GM12878 (cell line): ENCODE results near the gene MYOCD. TPM values are rescaled to one million over a fixed set of nuclear protein-coding genes. Genes with fewer than 3 reads are reported as not detected.

Source experiments
- ATAC-seq: fragments of 200-7000 bp; cut with Tn5 transposase; 3 replicates; pipeline ENCODE4 v1.9.1; 2020; ENCODE audit warnings: mild to moderate bottlenecking, moderate library complexity
- BruUV-seq: library from RNA; stranded (reverse); fragments of 400-500 nt; replicated peaks from 2 replicates; lab custom pipeline; 2021; lab: Mats Ljungman, UMichigan
- CTCF ChIA-PET: fragments of 300-600 bp; sonication (Branson Sonifier 250); formaldehyde crosslinking; extraction: SDS; loops from one replicate; lab custom pipeline; 2021; ENCODE audit warnings: inconsistent platforms; lab: Yijun Ruan, JAX
- POLR2A ChIA-PET: fragments of 350-600 bp; formaldehyde crosslinking; extraction: SDS; loops from one replicate; lab custom pipeline; 2021; ENCODE audit warnings: inconsistent platforms; lab: Charles Lee
- RAD21 ChIA-PET: fragments of 300-600 bp; sonication (Branson Sonifier 250); formaldehyde crosslinking; loops from one replicate; lab custom pipeline; 2023; ENCODE audit warnings: antibody characterized with exemption; ENCODE audit not compliant: unreplicated experiment; lab: Charles Lee
- SMC1A ChIA-PET: fragments of 300-600 bp; sonication (Branson Sonifier 250); formaldehyde crosslinking; loops from one replicate; lab custom pipeline; 2023; ENCODE audit not compliant: unreplicated experiment, uncharacterized antibody; lab: Charles Lee
- DNase-seq: peaks from one replicate; pipeline ENCODE4 v3.0.0-alpha.2; 2011; ENCODE audit warnings: low read depth, low spot score
- FAIRE-seq: peaks from 3 replicates; lab custom pipeline; 2011; peaks lifted over from hg19 to GRCh38; lab: Jason Lieb, UNC
- H2AFZ ChIP-seq: 2 replicates; pipeline ENCODE4 v1.6.0; 2011; ENCODE audit warnings: low read depth, low read length, control low read depth; ENCODE audit not compliant: control insufficient read depth
- H3K27ac ChIP-seq: 2 replicates; pipeline ENCODE4 v1.5.1; 2011; ENCODE audit warnings: control low read depth; ENCODE audit not compliant: control insufficient read depth, insufficient read depth
- H3K27me3 ChIP-seq, 2 experiments: replicated peaks in 1 of 2; 2 replicates each; pipeline versions ENCODE4 v1.6.0 to v1.6.1; 2011; ENCODE audit warnings: low read length in 1 of 2; ENCODE audit not compliant: control insufficient read depth in 2 of 2, insufficient read depth in 2 of 2
- H3K36me3 ChIP-seq, 2 experiments: 2 replicates each; pipeline ENCODE4 v1.5.1; 2011; ENCODE audit warnings: low read length in 1 of 2; ENCODE audit not compliant: control insufficient read depth in 2 of 2, insufficient read depth in 2 of 2
- H3K4me1 ChIP-seq: 2 replicates; pipeline ENCODE4 v1.6.1; 2011; ENCODE audit warnings: mild to moderate bottlenecking, low read length, moderate library complexity, mixed read lengths; ENCODE audit not compliant: control insufficient read depth, insufficient read depth
- H3K4me2 ChIP-seq: 2 replicates; pipeline ENCODE4 v1.6.0; 2011; ENCODE audit warnings: control low read depth; ENCODE audit not compliant: control insufficient read depth, insufficient read depth
- H3K4me3 ChIP-seq: fragments of 200-600 bp; sonication (generic); 2 replicates; pipeline ENCODE4 v1.5.1; 2016
- H3K79me2 ChIP-seq: 2 replicates; pipeline ENCODE4 v1.6.0; 2011; ENCODE audit warnings: low read length; ENCODE audit not compliant: control insufficient read depth, insufficient read depth
- H3K9ac ChIP-seq: 2 replicates; pipeline ENCODE4 v1.8.0; 2011; ENCODE audit warnings: low read length, control low read depth, mixed read lengths; ENCODE audit not compliant: control insufficient read depth, insufficient read depth
- H3K9me3 ChIP-seq: replicated peaks from 3 replicates; pipeline ENCODE4 v1.5.1; 2011; ENCODE audit warnings: mild to moderate bottlenecking, low read length; ENCODE audit not compliant: control insufficient read depth, insufficient read depth
- H4K20me1 ChIP-seq: 2 replicates; pipeline ENCODE4 v1.6.0; 2011; ENCODE audit not compliant: control insufficient read depth, insufficient read depth
- BACH1 ChIP-seq: fragments of 450-650 bp; IDR thresholded peaks from 2 replicates; pipeline ENCODE4 v1.6.1; 2017; ENCODE audit warnings: mild to moderate bottlenecking, borderline replicate concordance
- CHD2 ChIP-seq: IDR thresholded peaks from 2 replicates; pipeline ENCODE4 v1.6.1; 2011; ENCODE audit warnings: low read depth, low read length, improper control_type of control experiment, borderline replicate concordance
- ETV6 ChIP-seq, 2 experiments: fragments of 450-650 bp in 1 of 2; IDR thresholded peaks in 1 of 2; conservative IDR thresholded peaks in 1 of 2; 2 replicates each; pipeline ENCODE4 v1.6.1; 2014; ENCODE audit warnings: antibody characterized with exemption in 1 of 2, borderline replicate concordance in 1 of 2, low read depth in 1 of 2, mild to moderate bottlenecking in 1 of 2, moderate library complexity in 1 of 2
- HCFC1 ChIP-seq: fragments of 150-350 bp; IDR thresholded peaks from 2 replicates; pipeline ENCODE4 v1.6.1; 2014; ENCODE audit warnings: low read length
- LARP7 ChIP-seq: fragments of 450-650 bp; IDR thresholded peaks from 2 replicates; pipeline ENCODE4 v1.6.1; 2017; ENCODE audit warnings: mild to moderate bottlenecking
- MYC ChIP-seq: IDR thresholded peaks from 2 replicates; pipeline ENCODE4 v1.6.1; 2011; ENCODE audit warnings: mild to moderate bottlenecking, low read length, moderate library complexity, inconsistent platforms; ENCODE audit not compliant: insufficient read depth, insufficient replicate concordance, insufficient read length, severe bottlenecking
- NBN ChIP-seq: fragments of 450-650 bp; IDR thresholded peaks from 2 replicates; pipeline ENCODE4 v1.6.1; 2016
- RB1 ChIP-seq: fragments of 450-650 bp; formaldehyde crosslinking; IDR thresholded peaks from 2 replicates; pipeline ENCODE4 v1.6.1; 2017; ENCODE audit warnings: mild to moderate bottlenecking, borderline replicate concordance
- in situ Hi-C: fragments of 300-500 bp; cut with MboI; formaldehyde crosslinking; loops from 9 replicates; pipeline ENCODE4 v1.14.3; 2018; ENCODE audit warnings: mixed read lengths
- intact Hi-C: fragments of 100-400 bp; cut with micrococcal nuclease; formaldehyde crosslinking; loops from one replicate; pipeline ENCODE4 v1.14.2; 2022; ENCODE audit not compliant: unreplicated experiment
- polyA plus RNA-seq, 11 experiments: library from polyadenylated mRNA; depleted of rRNA in 4 of 11; unstranded in 6 of 11; stranded (reverse) in 5 of 11; fragments of >200 nt; fragmentation: Nextera tagmentation in 4 of 11; fragmentation: Illumina TruSeq in 1 of 11; extraction: Ambion mirVana in 4 of 11; extraction: Trizol in 1 of 11; gene quantifications; 1 replicate in 1 of 11; 2 replicates in 10 of 11; pipeline versions ENCODE4 v1.2.1 to v1.2.3, GENCODE V29; 2011 to 2016; ENCODE audit warnings: inconsistent platforms in 2 of 11, missing spikeins in 2 of 11, low read depth in 1 of 11
- total RNA-seq, 4 experiments: library from RNA; depleted of rRNA in 3 of 4; stranded (reverse); fragments of >200 nt in 3 of 4; fragmentation: Illumina TruSeq in 1 of 4; extraction: Trizol in 1 of 4; gene quantifications; 2 replicates each; pipeline versions ENCODE4 v1.2.1 to v1.2.3, GENCODE V29; 2013 to 2021
- TF ChIP-seq, protein P1 (sequence below): fragments of 450-650 bp; conservative IDR thresholded peaks from 2 replicates; pipeline ENCODE4 v1.6.1; 2017; ENCODE audit warnings: mild to moderate bottlenecking, moderate library complexity
- TF ChIP-seq, protein P2 (sequence below): IDR thresholded peaks from 2 replicates; pipeline ENCODE4 v1.6.1; 2012; ENCODE audit warnings: low read depth, low read length, improper control_type of control experiment

MYOCD gene
- total and polyA plus RNA-seq, 10 of the 15 experiments (the other 5 are each of a cell fraction or from before 2014, with no cell fraction given), result not detected

DNA sequence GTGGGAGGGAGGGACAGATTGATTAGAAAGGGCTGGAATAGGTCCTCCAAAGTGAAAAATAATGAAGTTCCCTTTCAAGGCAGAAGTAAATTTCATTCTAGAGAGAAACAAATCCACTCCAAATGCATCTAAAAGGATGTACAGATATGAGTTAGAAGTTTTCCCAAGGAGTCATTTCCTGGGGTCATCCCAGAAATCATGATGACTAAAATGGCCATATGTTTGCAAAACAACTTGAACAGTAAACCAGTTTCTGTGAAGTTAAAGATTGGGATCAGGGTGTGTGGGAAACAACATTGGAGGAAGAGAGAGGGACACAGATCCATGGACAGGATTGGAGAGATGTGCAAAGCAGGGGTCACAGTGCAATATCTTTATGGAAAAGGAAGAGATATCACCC, 91.1 kb downstream of the MYOCD start:
- Histone ChIP-seq H3K27me3 (no peaks in the 10 kb centered on the region; a peak in 1 of 4 replicates), H3K4me1 (no peaks in the 10 kb centered on the region), H3K9ac (no peak overlapping the region), H3K9me3 (no peaks in the 10 kb centered on the region), H3K79me2 (no peaks in the 10 kb centered on the region), H2AFZ (no peak overlapping the region), H4K20me1 (no peaks in the 10 kb centered on the region), H3K27ac (no peak overlapping the region), H3K4me2 (no peak overlapping the region), H3K36me3 (no peaks in the 10 kb centered on the region), H3K4me3 (no peak overlapping the region)
- FAIRE-seq (no peak), ATAC-seq (no peak), DNase-seq (no peak)
- in situ Hi-C loops, result loop anchor here (25.0 kb wide), 1 partner anchor 1469 kb away; no protein-coding TSS in a partner anchor
- SMC1A ChIA-PET, result no interaction called here
- intact Hi-C loops, result no loop called here
- POLR2A ChIA-PET, result no interaction called here
- TF ChIP-seq RB1 (no peak), HCFC1 (no peak), BACH1 (no peak), MYC (no peak), CHD2 (no peak), ETV6 (conservative IDR thresholded peaks at IDR 0.05 in 1 of 2, IDR thresholded peaks at IDR 0.05 in 1 of 2; ENCODE audit: borderline replicate concordance in 1 of 2, low read depth in 1 of 2) (no peak), LARP7 (no peak), NBN (no peak)
- TF ChIP-seq, protein P1, sequence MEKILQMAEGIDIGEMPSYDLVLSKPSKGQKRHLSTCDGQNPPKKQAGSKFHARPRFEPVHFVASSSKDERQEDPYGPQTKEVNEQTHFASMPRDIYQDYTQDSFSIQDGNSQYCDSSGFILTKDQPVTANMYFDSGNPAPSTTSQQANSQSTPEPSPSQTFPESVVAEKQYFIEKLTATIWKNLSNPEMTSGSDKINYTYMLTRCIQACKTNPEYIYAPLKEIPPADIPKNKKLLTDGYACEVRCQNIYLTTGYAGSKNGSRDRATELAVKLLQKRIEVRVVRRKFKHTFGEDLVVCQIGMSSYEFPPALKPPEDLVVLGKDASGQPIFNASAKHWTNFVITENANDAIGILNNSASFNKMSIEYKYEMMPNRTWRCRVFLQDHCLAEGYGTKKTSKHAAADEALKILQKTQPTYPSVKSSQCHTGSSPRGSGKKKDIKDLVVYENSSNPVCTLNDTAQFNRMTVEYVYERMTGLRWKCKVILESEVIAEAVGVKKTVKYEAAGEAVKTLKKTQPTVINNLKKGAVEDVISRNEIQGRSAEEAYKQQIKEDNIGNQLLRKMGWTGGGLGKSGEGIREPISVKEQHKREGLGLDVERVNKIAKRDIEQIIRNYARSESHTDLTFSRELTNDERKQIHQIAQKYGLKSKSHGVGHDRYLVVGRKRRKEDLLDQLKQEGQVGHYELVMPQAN, result no peak
- TF ChIP-seq, protein P2, sequence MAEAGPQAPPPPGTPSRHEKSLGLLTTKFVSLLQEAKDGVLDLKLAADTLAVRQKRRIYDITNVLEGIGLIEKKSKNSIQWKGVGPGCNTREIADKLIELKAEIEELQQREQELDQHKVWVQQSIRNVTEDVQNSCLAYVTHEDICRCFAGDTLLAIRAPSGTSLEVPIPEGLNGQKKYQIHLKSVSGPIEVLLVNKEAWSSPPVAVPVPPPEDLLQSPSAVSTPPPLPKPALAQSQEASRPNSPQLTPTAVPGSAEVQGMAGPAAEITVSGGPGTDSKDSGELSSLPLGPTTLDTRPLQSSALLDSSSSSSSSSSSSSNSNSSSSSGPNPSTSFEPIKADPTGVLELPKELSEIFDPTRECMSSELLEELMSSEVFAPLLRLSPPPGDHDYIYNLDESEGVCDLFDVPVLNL, result no peak
- CTCF ChIA-PET, result no interaction called here
- BruUV-seq, result no TSS peak
- RAD21 ChIA-PET, result no interaction called here
